B cell (primary cell): ENCODE results near the gene ANKS1B. TPM values are rescaled to one million over a fixed set of nuclear protein-coding genes. Genes with fewer than 3 reads are reported as not detected.

ENCODE experiments used
- ATAC-seq: fragments of 200-7000 bp; cut with Tn5 transposase; one replicate; pipeline ENCODE4 v1.10.0; 2021; ENCODE audit warnings: low read depth, mild to moderate bottlenecking, moderate number of reproducible peaks, moderate library complexity
- CTCF ChIA-PET: fragments of 350-600 bp; sonication (Branson Sonifier 250); formaldehyde crosslinking; loops from one replicate; lab custom pipeline; 2021; ENCODE audit warnings: antibody characterized with exemption, inconsistent platforms; lab: Charles Lee
- POLR2A ChIA-PET: fragments of 350-600 bp; sonication (Branson Sonifier 250); formaldehyde crosslinking; loops from one replicate; lab custom pipeline; 2021; ENCODE audit warnings: antibody characterized with exemption; lab: Charles Lee
- DNase-seq: peaks from one replicate; pipeline ENCODE4 v3.0.0; 2013
- H2AFZ ChIP-seq: 2 replicates; pipeline ENCODE4 v1.6.1; 2012; ENCODE audit warnings: mild to moderate bottlenecking, low read depth, low read length; ENCODE audit not compliant: insufficient read depth, poor library complexity, severe bottlenecking
- H3K27ac ChIP-seq, 2 donors: 1 replicate in 1 of 2; 2 replicates in 1 of 2; pipeline ENCODE4 v1.5.1; 2012 to 2013; ENCODE audit warnings: low read length in 2 of 2, mild to moderate bottlenecking in 2 of 2, moderate library complexity in 1 of 2
- H3K27me3 ChIP-seq, 4 experiments: fragments of 200-600 bp in 1 of 4; sonication (generic) in 1 of 4; replicated peaks in 1 of 4; 1 replicate in 2 of 4; 2 replicates in 2 of 4; pipeline versions ENCODE4 v1.6.1 to v1.7.0; 2013 to 2016; ENCODE audit warnings: low read length in 3 of 4, mild to moderate bottlenecking in 2 of 4, mixed read lengths in 1 of 4, moderate library complexity in 1 of 4; ENCODE audit not compliant: insufficient read depth in 4 of 4, control insufficient read depth in 3 of 4; ENCODE audit errors: control extremely low read depth in 1 of 4
- H3K36me3 ChIP-seq, 2 experiments: replicated peaks in 1 of 2; 1 replicate in 1 of 2; 2 replicates in 1 of 2; pipeline versions ENCODE4 v1.6.1 to v1.7.1; 2013; ENCODE audit warnings: low read length in 1 of 2; ENCODE audit not compliant: insufficient read depth in 2 of 2, control insufficient read depth in 1 of 2; ENCODE audit errors: control extremely low read depth in 1 of 2, extremely low read depth in 1 of 2
- H3K4me1 ChIP-seq, 2 donors: fragments of 200-600 bp in 1 of 2; sonication (generic) in 1 of 2; 1 replicate in 1 of 2; 2 replicates in 1 of 2; pipeline versions ENCODE4 v1.5.1 to v1.6.1; 2013 to 2017; ENCODE audit warnings: low read length in 2 of 2; ENCODE audit not compliant: control insufficient read depth in 2 of 2, insufficient read depth in 2 of 2
- H3K4me2 ChIP-seq: replicated peaks from 2 replicates; pipeline ENCODE3; 2012; ENCODE audit warnings: mild to moderate bottlenecking, low read depth, low read length; ENCODE audit not compliant: poor library complexity, severe bottlenecking
- H3K4me3 ChIP-seq, 5 experiments: fragments of 200-600 bp in 1 of 5; sonication (generic) in 1 of 5; 1 replicate in 3 of 5; 2 replicates in 2 of 5; pipeline versions ENCODE4 v1.5.1 to v1.7.0; 2011 to 2016; ENCODE audit warnings: low read length in 4 of 5, mild to moderate bottlenecking in 4 of 5, low read depth in 2 of 5, control low read depth in 1 of 5, moderate library complexity in 1 of 5; ENCODE audit not compliant: insufficient read depth in 1 of 5; ENCODE audit errors: control extremely low read depth in 1 of 5, extremely low read depth in 1 of 5
- H3K79me2 ChIP-seq: fragments of 200-600 bp; sonication (generic); one replicate; pipeline ENCODE4 v1.6.0; 2016; ENCODE audit warnings: low read length; ENCODE audit not compliant: control insufficient read depth, insufficient read depth
- H3K9ac ChIP-seq: fragments of 200-600 bp; sonication (generic); 2 replicates; pipeline ENCODE4 v1.6.1; 2017; ENCODE audit warnings: mild to moderate bottlenecking, low read length, moderate library complexity
- H3K9me3 ChIP-seq, 3 donors: one replicate each; pipeline versions ENCODE4 v1.6.1 to v1.7.1; 2013; ENCODE audit warnings: low read length in 2 of 3; ENCODE audit not compliant: control insufficient read depth in 2 of 3, insufficient read depth in 1 of 3; ENCODE audit errors: control extremely low read depth in 1 of 3
- H4K20me1 ChIP-seq: 2 replicates; pipeline ENCODE4 v1.6.0; 2012; ENCODE audit warnings: mild to moderate bottlenecking, low read length; ENCODE audit not compliant: insufficient read depth, control insufficient read depth, poor library complexity, severe bottlenecking
- H3K27ac Mint-ChIP-seq: one replicate; pipeline ENCODE4 v1.8.0; 2021; ENCODE audit warnings: mixed read lengths
- H3K27me3 Mint-ChIP-seq: one replicate; pipeline ENCODE4 v1.8.0; 2021; ENCODE audit warnings: mixed read lengths
- H3K4me1 Mint-ChIP-seq: one replicate; pipeline ENCODE4 v1.8.0; 2021; ENCODE audit warnings: mixed read lengths
- H3K4me3 Mint-ChIP-seq: one replicate; pipeline ENCODE4 v1.8.0; 2021; ENCODE audit warnings: mixed read lengths
- H3K9me3 Mint-ChIP-seq: one replicate; pipeline ENCODE4 v1.8.0; 2022; ENCODE audit warnings: mixed read lengths; ENCODE audit not compliant: insufficient read depth
- EZH2 ChIP-seq: IDR thresholded peaks from 2 replicates; pipeline ENCODE4 v1.6.1; 2012; ENCODE audit warnings: borderline replicate concordance, low read depth, mild to moderate bottlenecking, moderate library complexity, low read length; ENCODE audit not compliant: insufficient read depth, poor library complexity, severe bottlenecking
- WGBS: methylation state at CpG from one replicate; pipeline ENCODE4 v1.1.5; 2013; ENCODE audit warnings: missing lambda C conversion rate; ENCODE audit not compliant: insufficient coverage; 5-methylcytosine and 5-hydroxymethylcytosine counted together
- intact Hi-C: fragments of 100-400 bp; cut with micrococcal nuclease; formaldehyde crosslinking; loops from one replicate; pipeline ENCODE4 v1.10.0; 2022
- polyA plus RNA-seq: library from polyadenylated mRNA; depleted of rRNA; stranded (reverse); fragments of >200 nt; gene quantifications from 2 replicates; pipeline ENCODE4 v1.2.3, GENCODE V29; 2012
- total RNA-seq, 2 donors: library from RNA; stranded (reverse); fragments of 120-200 nt in 1 of 2; gene quantifications; 1 replicate in 1 of 2; 2 replicates in 1 of 2; pipeline versions ENCODE4 v1.2.3 to v1.2.4, GENCODE V29; 2013 to 2022
- TF ChIP-seq, protein P1 (sequence below): fragments of 200-600 bp; IDR thresholded peaks from one replicate; pipeline ENCODE4 v1.8.0; 2022; ENCODE audit warnings: antibody characterized with exemption, mild to moderate bottlenecking

The ANKS1B gene
- total and polyA plus RNA-seq, 2 donors (not counting 1 experiment from before 2014, with no cell fraction given), result not detected

- WGBS, result no CpG with 5 or more reads among the region's 2 CpGs
- Histone ChIP-seq H3K27ac (no peak overlapping the region), H3K79me2 (no peaks in the 10 kb centered on the region), H4K20me1 (no peaks in the 10 kb centered on the region), H3K27me3 (peaks cover 0 to 9% (median 3%) of the 10 kb centered on the region in 4 experiments), H3K9me3 (no peaks in the 10 kb centered on the region), H3K4me3 (no peak overlapping the region), H3K9ac (no peak overlapping the region), H3K36me3 (no peaks in the 10 kb centered on the region), H2AFZ (no peak overlapping the region), H3K4me2 (no peak overlapping the region), H3K4me1 (peaks cover 0 to 3% of the 10 kb centered on the region in 2 donors)
- Mint-ChIP-seq H3K4me3 (no peak overlapping the region), H3K27me3 (peaks cover 51% of the 10 kb centered on the region), H3K27ac (no peak overlapping the region), H3K4me1 (peaks cover 9% of the 10 kb centered on the region), H3K9me3 (no peaks in the 10 kb centered on the region)
- intact Hi-C loops, result no loop called here
- TF ChIP-seq, protein P1, sequence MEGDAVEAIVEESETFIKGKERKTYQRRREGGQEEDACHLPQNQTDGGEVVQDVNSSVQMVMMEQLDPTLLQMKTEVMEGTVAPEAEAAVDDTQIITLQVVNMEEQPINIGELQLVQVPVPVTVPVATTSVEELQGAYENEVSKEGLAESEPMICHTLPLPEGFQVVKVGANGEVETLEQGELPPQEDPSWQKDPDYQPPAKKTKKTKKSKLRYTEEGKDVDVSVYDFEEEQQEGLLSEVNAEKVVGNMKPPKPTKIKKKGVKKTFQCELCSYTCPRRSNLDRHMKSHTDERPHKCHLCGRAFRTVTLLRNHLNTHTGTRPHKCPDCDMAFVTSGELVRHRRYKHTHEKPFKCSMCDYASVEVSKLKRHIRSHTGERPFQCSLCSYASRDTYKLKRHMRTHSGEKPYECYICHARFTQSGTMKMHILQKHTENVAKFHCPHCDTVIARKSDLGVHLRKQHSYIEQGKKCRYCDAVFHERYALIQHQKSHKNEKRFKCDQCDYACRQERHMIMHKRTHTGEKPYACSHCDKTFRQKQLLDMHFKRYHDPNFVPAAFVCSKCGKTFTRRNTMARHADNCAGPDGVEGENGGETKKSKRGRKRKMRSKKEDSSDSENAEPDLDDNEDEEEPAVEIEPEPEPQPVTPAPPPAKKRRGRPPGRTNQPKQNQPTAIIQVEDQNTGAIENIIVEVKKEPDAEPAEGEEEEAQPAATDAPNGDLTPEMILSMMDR, result no peak
- TF ChIP-seq EZH2, result no peak
- DNase-seq, result no peak
- ATAC-seq, result no peak
- ChIA-PET POLR2A (no interaction called here), CTCF (no interaction called here)
These were observed 5.3 kb downstream of the ANKS1B start for GRCh38 chr12:99979471-99979870.

DNA sequence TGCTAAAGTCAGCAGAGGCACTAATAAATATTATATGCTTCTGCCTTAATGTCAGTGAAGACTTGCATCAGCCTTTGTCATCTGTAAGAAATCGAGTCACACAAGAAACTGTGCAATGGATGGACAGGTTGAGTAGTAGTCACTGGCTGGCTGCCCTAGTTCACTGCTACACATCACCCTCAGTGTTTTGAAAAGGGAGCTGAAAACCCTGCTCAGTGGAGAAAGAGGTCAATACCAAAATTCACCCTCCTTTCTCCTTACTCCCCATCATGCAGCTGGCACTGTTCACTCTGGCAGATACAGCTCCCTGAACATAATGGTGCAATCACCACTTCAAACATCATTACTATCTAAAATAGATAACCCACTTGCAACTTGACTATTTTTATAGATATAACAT, 6.6 kb downstream of the ANKS1B start:
- Mint-ChIP-seq H3K4me1 (no peaks in the 10 kb centered on the region), H3K9me3 (no peaks in the 10 kb centered on the region), H3K27me3 (peaks cover 38% of the 10 kb centered on the region), H3K4me3 (no peak overlapping the region), H3K27ac (no peak overlapping the region)
- Histone ChIP-seq H3K36me3 (no peaks in the 10 kb centered on the region), H3K27me3 (no peaks in the 10 kb centered on the region), H3K4me2 (no peak overlapping the region), H3K9ac (no peak overlapping the region), H3K27ac (no peak overlapping the region), H2AFZ (no peak overlapping the region), H3K4me3 (no peak overlapping the region), H3K9me3 (no peaks in the 10 kb centered on the region), H3K4me1 (no peaks in the 10 kb centered on the region), H3K79me2 (no peaks in the 10 kb centered on the region), H4K20me1 (no peaks in the 10 kb centered on the region)
- 86% methylated on average over 1 of the region's 1 CpG for WGBS
- intact Hi-C loops, result no loop called here
- CTCF ChIA-PET, result no interaction called here
- TF ChIP-seq EZH2, result no peak
- TF ChIP-seq, protein P1, result no peak
- ATAC-seq (no peak), DNase-seq (no peak)
- POLR2A ChIA-PET, result no interaction called here
